ENCODE measurements around the gene WDR46.

GRCh38 chr6:33243476-33243875 lies 45.6 kb downstream of the WDR46 start:
- TF ChIP-seq POLR2AphosphoS5 (IDR thresholded peaks at IDR 0.05) (no peak), CTCF (IDR thresholded peaks at IDR 0.05 in 8 of 11, conservative IDR thresholded peaks at IDR 0.05 in 3 of 11) (no peak)

Measured in spleen (tissue), 7 donors.